HEK293 (cell line): Measurements from ENCODE around the gene HYAL3.

Experiments used
- SP2 ChIP-seq: fragments of 450-650 bp; formaldehyde crosslinking; IDR thresholded peaks from 2 replicates; pipeline ENCODE4 v1.5.1; 2016; ENCODE audit warnings: missing biosample characterization, missing genetic modification characterization
- SP7 ChIP-seq: fragments of 450-650 bp; formaldehyde crosslinking; IDR thresholded peaks from 2 replicates; pipeline ENCODE4 v1.5.1; 2016; ENCODE audit warnings: missing biosample characterization, missing genetic modification characterization
- TRIM28 ChIP-seq: IDR thresholded peaks from 2 replicates; pipeline ENCODE4 v1.6.1; 2011; ENCODE audit warnings: low read length, control low read depth, borderline replicate concordance
- ZBTB21 ChIP-seq: fragments of 450-650 bp; formaldehyde crosslinking; IDR thresholded peaks from 2 replicates; pipeline ENCODE4 v1.5.1; 2017; ENCODE audit warnings: missing biosample characterization, missing genetic modification characterization
- ZIC2 ChIP-seq: fragments of 450-650 bp; formaldehyde crosslinking; IDR thresholded peaks from 2 replicates; pipeline ENCODE4 v1.5.1; 2016; ENCODE audit warnings: missing biosample characterization, missing genetic modification characterization
- ZNF114 ChIP-seq: fragments of 450-650 bp; formaldehyde crosslinking; IDR thresholded peaks from 2 replicates; pipeline ENCODE4 v1.5.0; 2017; ENCODE audit warnings: missing biosample characterization, missing genetic modification characterization
- ZNF140 ChIP-seq: fragments of 450-650 bp; formaldehyde crosslinking; IDR thresholded peaks from 2 replicates; pipeline ENCODE4 v1.5.1; 2016; ENCODE audit warnings: missing biosample characterization, missing genetic modification characterization
- ZNF157 ChIP-seq: fragments of 450-650 bp; formaldehyde crosslinking; IDR thresholded peaks from 2 replicates; pipeline ENCODE4 v1.5.1; 2016; ENCODE audit warnings: missing biosample characterization, missing genetic modification characterization
- ZNF174 ChIP-seq: fragments of 450-650 bp; formaldehyde crosslinking; IDR thresholded peaks from 2 replicates; pipeline ENCODE4 v1.5.0; 2017; ENCODE audit warnings: missing biosample characterization, mild to moderate bottlenecking, missing genetic modification characterization
- ZNF184 ChIP-seq: fragments of 450-650 bp; IDR thresholded peaks from 2 replicates; pipeline ENCODE4 v1.5.1; 2018; ENCODE audit warnings: missing biosample characterization, mild to moderate bottlenecking, missing genetic modification characterization
- ZNF239 ChIP-seq: fragments of 450-650 bp; formaldehyde crosslinking; IDR thresholded peaks from 2 replicates; pipeline ENCODE4 v1.5.1; 2016; ENCODE audit warnings: missing biosample characterization, missing genetic modification characterization
- ZNF274 ChIP-seq, 2 experiments: fragments of 200-500 bp in 1 of 2; fragments of 450-650 bp in 1 of 2; sonication (Bioruptor generic) in 1 of 2; formaldehyde crosslinking in 1 of 2; IDR thresholded peaks; 2 replicates each; pipeline versions ENCODE4 v1.5.1 to v1.6.1; 2014 to 2016; ENCODE audit warnings: borderline replicate concordance in 1 of 2, inconsistent platforms in 1 of 2, low read length in 1 of 2, missing biosample characterization in 1 of 2, missing genetic modification characterization in 1 of 2
- ZNF404 ChIP-seq: fragments of 450-650 bp; formaldehyde crosslinking; IDR thresholded peaks from 2 replicates; pipeline ENCODE4 v1.5.1; 2017; ENCODE audit warnings: missing biosample characterization, missing genetic modification characterization
- ZNF560 ChIP-seq: fragments of 450-650 bp; formaldehyde crosslinking; IDR thresholded peaks from 2 replicates; pipeline ENCODE4 v1.5.1; 2017; ENCODE audit warnings: missing biosample characterization, missing genetic modification characterization, borderline replicate concordance
- ZNF621 ChIP-seq: fragments of 450-650 bp; formaldehyde crosslinking; IDR thresholded peaks from 2 replicates; pipeline ENCODE4 v1.5.1; 2017; ENCODE audit warnings: missing biosample characterization, missing genetic modification characterization
- ZNF629 ChIP-seq: fragments of 450-650 bp; formaldehyde crosslinking; IDR thresholded peaks from 2 replicates; pipeline ENCODE4 v1.5.1; 2017; ENCODE audit warnings: missing biosample characterization, missing genetic modification characterization
- ZNF654 ChIP-seq: fragments of 450-650 bp; formaldehyde crosslinking; IDR thresholded peaks from 2 replicates; pipeline ENCODE4 v1.5.1; 2016; ENCODE audit warnings: low read depth, missing biosample characterization, missing genetic modification characterization
- ZNF747 ChIP-seq: fragments of 450-650 bp; formaldehyde crosslinking; IDR thresholded peaks from 2 replicates; pipeline ENCODE4 v1.5.1; 2016; ENCODE audit warnings: missing biosample characterization, missing genetic modification characterization
- ZNF791 ChIP-seq: fragments of 450-650 bp; formaldehyde crosslinking; IDR thresholded peaks from 2 replicates; pipeline ENCODE4 v1.5.1; 2016; ENCODE audit warnings: missing biosample characterization, missing genetic modification characterization
- ZSCAN30 ChIP-seq: fragments of 450-650 bp; IDR thresholded peaks from 2 replicates; pipeline ENCODE4 v1.5.1; 2018; ENCODE audit warnings: missing biosample characterization, mild to moderate bottlenecking, missing genetic modification characterization, moderate library complexity
- TF ChIP-seq, protein P1 (sequence below): fragments of 450-650 bp; formaldehyde crosslinking; IDR thresholded peaks from 2 replicates; pipeline ENCODE4 v1.5.1; 2016; ENCODE audit warnings: missing biosample characterization, missing genetic modification characterization
- TF ChIP-seq, protein P2 (sequence below): fragments of 450-650 bp; IDR thresholded peaks from 2 replicates; pipeline ENCODE4 v1.5.1; 2018; ENCODE audit warnings: missing biosample characterization, mild to moderate bottlenecking, missing genetic modification characterization
- TF ChIP-seq, protein P3 (sequence below): fragments of 450-650 bp; formaldehyde crosslinking; IDR thresholded peaks from 2 replicates; pipeline ENCODE4 v1.5.1; 2016; ENCODE audit warnings: missing biosample characterization, missing genetic modification characterization
- TF ChIP-seq, protein P4 (sequence below): fragments of 450-650 bp; formaldehyde crosslinking; IDR thresholded peaks from 2 replicates; pipeline ENCODE4 v1.5.1; 2016; ENCODE audit warnings: missing biosample characterization, missing genetic modification characterization
- TF ChIP-seq, protein P5 (sequence below): fragments of 450-650 bp; formaldehyde crosslinking; IDR thresholded peaks from 2 replicates; pipeline ENCODE4 v1.5.1; 2016; ENCODE audit warnings: missing biosample characterization, missing genetic modification characterization
- TF ChIP-seq, protein P6 (sequence below): fragments of 450-650 bp; formaldehyde crosslinking; IDR thresholded peaks from 2 replicates; pipeline ENCODE4 v1.5.1; 2016; ENCODE audit warnings: missing biosample characterization, missing genetic modification characterization, low read depth
- TF ChIP-seq, protein P7 (sequence below): fragments of 450-650 bp; formaldehyde crosslinking; IDR thresholded peaks from 2 replicates; pipeline ENCODE4 v1.5.0; 2017; ENCODE audit warnings: missing biosample characterization, missing genetic modification characterization, borderline replicate concordance
- TF ChIP-seq, protein P8 (sequence below): fragments of 450-650 bp; formaldehyde crosslinking; IDR thresholded peaks from 2 replicates; pipeline ENCODE4 v1.5.1; 2017; ENCODE audit warnings: missing biosample characterization, missing genetic modification characterization
- TF ChIP-seq, protein P9 (sequence below): fragments of 450-650 bp; formaldehyde crosslinking; IDR thresholded peaks from 2 replicates; pipeline ENCODE4 v1.5.1; 2016; ENCODE audit warnings: missing biosample characterization, missing genetic modification characterization

The HYAL3 gene

DNA sequence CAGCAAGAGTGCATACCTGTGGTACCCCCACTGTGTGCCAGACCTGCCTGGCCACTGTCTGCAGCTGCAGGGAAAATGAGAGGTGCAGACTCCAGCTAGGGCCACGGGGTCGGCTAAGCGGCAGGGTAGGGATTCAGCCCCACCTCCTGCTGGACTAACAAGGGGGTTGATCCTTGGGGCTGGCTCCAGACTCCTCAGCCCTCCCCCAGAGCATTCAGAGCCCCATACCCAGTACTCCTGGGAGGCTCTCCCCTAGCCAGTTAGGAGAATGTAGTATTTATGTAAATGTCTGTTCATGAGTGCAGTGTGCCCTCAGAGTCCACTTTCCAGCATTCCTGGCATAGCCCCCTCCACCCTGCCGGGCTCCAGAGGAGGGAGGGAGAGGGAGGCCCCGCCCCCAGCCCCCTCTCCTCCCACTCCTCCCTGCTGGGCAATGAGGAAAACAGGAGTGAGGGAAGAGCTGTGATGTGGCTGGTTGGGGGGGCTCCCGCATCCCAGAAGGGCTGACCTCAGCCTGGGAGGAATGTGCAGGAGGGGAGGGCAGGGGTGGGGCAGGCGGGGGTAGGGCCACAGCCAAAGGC is 34.7 kb downstream of the HYAL3 start (continued):
- TF ChIP-seq, protein P1, sequence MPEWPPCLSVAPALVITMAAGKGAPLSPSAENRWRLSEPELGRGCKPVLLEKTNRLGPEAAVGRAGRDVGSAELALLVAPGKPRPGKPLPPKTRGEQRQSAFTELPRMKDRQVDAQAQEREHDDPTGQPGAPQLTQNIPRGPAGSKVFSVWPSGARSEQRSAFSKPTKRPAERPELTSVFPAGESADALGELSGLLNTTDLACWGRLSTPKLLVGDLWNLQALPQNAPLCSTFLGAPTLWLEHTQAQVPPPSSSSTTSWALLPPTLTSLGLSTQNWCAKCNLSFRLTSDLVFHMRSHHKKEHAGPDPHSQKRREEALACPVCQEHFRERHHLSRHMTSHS: no peak
- TF ChIP-seq ZNF239 (tag by site-specific recombination) (no peak), ZNF747 (tag by site-specific recombination) (no peak), ZNF274 (IDR thresholded peaks at IDR 0.05; ENCODE audit: low read length) (no peak), ZNF274 (tag by site-specific recombination; IDR thresholded peaks at IDR 0.05; ENCODE audit: borderline replicate concordance) (no peak), SP2 (tag by site-specific recombination) (peak; percentile 70), ZNF654 (tag by site-specific recombination) (no peak), ZNF791 (tag by site-specific recombination) (no peak), ZNF404 (tag by site-specific recombination) (no peak), ZNF174 (tag by site-specific recombination) (no peak), ZSCAN30 (no peak), ZNF114 (tag by site-specific recombination) (no peak), ZBTB21 (tag by site-specific recombination) (no peak; the same call in 1 of the 2 replicates), ZNF184 (no peak), ZIC2 (tag by site-specific recombination) (peak; percentile 78), ZNF560 (no peak), ZNF629 (peak; percentile 83), ZNF621 (tag by site-specific recombination) (no peak), ZNF140 (no peak), TRIM28 (no peak), SP7 (tag by site-specific recombination) (peak; percentile 60), ZNF157 (tag by site-specific recombination) (no peak)
- TF ChIP-seq, protein P2, sequence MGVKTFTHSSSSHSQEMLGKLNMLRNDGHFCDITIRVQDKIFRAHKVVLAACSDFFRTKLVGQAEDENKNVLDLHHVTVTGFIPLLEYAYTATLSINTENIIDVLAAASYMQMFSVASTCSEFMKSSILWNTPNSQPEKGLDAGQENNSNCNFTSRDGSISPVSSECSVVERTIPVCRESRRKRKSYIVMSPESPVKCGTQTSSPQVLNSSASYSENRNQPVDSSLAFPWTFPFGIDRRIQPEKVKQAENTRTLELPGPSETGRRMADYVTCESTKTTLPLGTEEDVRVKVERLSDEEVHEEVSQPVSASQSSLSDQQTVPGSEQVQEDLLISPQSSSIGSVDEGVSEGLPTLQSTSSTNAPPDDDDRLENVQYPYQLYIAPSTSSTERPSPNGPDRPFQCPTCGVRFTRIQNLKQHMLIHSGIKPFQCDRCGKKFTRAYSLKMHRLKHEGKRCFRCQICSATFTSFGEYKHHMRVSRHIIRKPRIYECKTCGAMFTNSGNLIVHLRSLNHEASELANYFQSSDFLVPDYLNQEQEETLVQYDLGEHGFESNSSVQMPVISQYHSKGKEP: no peak
- TF ChIP-seq, protein P3, sequence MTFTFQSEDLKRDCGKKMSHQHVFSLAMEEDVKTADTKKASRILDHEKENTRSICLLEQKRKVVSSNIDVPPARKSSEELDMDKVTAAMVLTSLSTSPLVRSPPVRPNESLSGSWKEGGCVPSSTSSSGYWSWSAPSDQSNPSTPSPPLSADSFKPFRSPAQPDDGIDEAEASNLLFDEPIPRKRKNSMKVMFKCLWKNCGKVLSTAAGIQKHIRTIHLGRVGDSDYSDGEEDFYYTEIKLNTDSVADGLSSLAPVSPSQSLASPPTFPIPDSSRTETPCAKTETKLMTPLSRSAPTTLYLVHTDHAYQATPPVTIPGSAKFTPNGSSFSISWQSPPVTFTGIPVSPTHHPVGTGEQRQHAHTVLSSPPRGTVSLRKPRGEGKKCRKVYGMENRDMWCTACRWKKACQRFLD: no peak
- TF ChIP-seq, protein P4, sequence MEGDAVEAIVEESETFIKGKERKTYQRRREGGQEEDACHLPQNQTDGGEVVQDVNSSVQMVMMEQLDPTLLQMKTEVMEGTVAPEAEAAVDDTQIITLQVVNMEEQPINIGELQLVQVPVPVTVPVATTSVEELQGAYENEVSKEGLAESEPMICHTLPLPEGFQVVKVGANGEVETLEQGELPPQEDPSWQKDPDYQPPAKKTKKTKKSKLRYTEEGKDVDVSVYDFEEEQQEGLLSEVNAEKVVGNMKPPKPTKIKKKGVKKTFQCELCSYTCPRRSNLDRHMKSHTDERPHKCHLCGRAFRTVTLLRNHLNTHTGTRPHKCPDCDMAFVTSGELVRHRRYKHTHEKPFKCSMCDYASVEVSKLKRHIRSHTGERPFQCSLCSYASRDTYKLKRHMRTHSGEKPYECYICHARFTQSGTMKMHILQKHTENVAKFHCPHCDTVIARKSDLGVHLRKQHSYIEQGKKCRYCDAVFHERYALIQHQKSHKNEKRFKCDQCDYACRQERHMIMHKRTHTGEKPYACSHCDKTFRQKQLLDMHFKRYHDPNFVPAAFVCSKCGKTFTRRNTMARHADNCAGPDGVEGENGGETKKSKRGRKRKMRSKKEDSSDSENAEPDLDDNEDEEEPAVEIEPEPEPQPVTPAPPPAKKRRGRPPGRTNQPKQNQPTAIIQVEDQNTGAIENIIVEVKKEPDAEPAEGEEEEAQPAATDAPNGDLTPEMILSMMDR (tag by site-specific recombination): no peak
- TF ChIP-seq, protein P5, sequence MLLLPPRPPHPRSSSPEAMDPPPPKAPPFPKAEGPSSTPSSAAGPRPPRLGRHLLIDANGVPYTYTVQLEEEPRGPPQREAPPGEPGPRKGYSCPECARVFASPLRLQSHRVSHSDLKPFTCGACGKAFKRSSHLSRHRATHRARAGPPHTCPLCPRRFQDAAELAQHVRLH (tag by site-specific recombination): no peak
- TF ChIP-seq, protein P6, sequence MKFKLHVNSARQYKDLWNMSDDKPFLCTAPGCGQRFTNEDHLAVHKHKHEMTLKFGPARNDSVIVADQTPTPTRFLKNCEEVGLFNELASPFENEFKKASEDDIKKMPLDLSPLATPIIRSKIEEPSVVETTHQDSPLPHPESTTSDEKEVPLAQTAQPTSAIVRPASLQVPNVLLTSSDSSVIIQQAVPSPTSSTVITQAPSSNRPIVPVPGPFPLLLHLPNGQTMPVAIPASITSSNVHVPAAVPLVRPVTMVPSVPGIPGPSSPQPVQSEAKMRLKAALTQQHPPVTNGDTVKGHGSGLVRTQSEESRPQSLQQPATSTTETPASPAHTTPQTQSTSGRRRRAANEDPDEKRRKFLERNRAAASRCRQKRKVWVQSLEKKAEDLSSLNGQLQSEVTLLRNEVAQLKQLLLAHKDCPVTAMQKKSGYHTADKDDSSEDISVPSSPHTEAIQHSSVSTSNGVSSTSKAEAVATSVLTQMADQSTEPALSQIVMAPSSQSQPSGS (tag by site-specific recombination): no peak
- TF ChIP-seq, protein P7, sequence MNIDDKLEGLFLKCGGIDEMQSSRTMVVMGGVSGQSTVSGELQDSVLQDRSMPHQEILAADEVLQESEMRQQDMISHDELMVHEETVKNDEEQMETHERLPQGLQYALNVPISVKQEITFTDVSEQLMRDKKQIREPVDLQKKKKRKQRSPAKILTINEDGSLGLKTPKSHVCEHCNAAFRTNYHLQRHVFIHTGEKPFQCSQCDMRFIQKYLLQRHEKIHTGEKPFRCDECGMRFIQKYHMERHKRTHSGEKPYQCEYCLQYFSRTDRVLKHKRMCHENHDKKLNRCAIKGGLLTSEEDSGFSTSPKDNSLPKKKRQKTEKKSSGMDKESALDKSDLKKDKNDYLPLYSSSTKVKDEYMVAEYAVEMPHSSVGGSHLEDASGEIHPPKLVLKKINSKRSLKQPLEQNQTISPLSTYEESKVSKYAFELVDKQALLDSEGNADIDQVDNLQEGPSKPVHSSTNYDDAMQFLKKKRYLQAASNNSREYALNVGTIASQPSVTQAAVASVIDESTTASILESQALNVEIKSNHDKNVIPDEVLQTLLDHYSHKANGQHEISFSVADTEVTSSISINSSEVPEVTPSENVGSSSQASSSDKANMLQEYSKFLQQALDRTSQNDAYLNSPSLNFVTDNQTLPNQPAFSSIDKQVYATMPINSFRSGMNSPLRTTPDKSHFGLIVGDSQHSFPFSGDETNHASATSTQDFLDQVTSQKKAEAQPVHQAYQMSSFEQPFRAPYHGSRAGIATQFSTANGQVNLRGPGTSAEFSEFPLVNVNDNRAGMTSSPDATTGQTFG (tag by site-specific recombination): no peak
- TF ChIP-seq, protein P8, sequence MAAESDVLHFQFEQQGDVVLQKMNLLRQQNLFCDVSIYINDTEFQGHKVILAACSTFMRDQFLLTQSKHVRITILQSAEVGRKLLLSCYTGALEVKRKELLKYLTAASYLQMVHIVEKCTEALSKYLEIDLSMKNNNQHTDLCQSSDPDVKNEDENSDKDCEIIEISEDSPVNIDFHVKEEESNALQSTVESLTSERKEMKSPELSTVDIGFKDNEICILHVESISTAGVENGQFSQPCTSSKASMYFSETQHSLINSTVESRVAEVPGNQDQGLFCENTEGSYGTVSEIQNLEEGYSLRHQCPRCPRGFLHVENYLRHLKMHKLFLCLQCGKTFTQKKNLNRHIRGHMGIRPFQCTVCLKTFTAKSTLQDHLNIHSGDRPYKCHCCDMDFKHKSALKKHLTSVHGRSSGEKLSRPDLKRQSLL (tag by site-specific recombination): no peak
- TF ChIP-seq, protein P9, sequence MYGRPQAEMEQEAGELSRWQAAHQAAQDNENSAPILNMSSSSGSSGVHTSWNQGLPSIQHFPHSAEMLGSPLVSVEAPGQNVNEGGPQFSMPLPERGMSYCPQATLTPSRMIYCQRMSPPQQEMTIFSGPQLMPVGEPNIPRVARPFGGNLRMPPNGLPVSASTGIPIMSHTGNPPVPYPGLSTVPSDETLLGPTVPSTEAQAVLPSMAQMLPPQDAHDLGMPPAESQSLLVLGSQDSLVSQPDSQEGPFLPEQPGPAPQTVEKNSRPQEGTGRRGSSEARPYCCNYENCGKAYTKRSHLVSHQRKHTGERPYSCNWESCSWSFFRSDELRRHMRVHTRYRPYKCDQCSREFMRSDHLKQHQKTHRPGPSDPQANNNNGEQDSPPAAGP (tag by site-specific recombination): peak; percentile 89
